Measurements from ENCODE around the gene YES1.

Gene YES1

DNA sequence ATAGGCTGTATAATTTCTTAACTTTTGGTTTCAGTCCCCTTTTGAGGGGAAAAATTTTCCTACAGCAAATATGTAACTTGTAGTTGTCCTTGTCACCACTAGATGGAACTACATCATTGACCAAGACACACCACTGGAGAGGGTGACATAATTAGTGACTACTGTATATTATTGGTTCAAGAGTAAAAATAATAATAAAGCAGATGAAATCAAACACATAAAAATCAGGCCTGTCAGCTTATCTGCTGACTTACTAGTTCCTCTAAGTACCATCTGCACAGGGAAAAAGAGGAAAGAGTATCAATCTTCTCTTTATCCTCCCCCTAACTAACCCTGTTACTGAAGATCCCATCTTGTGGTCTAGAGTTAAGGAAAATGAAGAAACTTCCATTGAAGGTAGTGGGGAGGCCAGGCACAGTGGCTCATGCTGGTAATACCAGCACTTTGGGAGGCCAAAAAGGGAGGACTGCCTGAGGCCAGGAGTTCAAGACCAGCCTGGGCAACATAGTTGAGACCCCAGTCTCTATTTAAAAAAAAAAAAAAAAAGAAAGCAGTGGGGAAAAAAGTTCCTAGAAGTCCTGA lies 70.0 kb downstream of the YES1 start:
- TF ChIP-seq GATA2 (IDR thresholded peaks at IDR 0.05; ENCODE audit: low read depth, low read length), result no peak
- TF ChIP-seq GATA3 (IDR thresholded peaks at IDR 0.05; ENCODE audit: low read depth, low read length), result no peak

DNA sequence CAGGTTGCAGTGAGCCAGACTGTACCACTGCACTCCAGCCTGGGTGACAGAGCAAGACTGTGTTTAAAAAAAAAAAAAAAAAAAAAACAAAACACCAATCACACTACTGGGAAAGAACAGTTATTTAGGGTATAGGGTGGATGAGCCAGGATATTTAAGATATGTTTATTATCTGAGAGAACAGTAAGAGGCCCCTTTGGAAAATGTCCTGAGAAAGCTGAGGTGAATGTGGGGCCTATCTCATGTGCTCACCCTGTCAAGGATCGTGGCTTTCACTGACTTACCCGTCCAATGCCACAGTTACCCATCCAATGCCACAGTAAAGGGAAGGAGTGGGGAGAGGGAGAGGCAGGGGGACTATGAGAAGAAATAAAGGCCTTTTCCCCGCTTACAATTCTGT lies 79.7 kb downstream of the YES1 start:
- no peak for TF ChIP-seq GATA2 (IDR thresholded peaks at IDR 0.05; ENCODE audit: low read depth, low read length)
- no peak for TF ChIP-seq GATA3 (IDR thresholded peaks at IDR 0.05; ENCODE audit: low read depth, low read length)

DNA sequence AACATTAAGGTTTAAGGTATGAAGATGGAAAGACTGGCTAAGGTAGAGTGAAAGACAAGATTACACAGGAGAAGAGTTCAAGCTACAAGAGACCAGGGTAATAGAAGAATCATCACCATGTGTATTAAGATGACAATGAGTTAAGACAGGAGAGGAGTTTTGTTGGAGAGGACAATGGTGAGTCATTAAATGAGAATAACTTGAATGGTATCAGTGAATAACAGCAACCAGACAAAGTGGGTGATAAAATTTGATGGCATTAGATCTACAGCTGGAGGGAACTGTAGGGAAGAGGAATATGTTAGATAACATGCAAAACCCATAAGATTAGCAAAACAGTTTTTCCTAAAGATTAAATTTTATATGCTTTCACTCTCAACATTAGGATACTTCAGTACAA lies 80.9 kb downstream of the YES1 start:
- TF ChIP-seq GATA2 (IDR thresholded peaks at IDR 0.05; ENCODE audit: low read depth, low read length), result no peak
- no peak for TF ChIP-seq GATA3 (IDR thresholded peaks at IDR 0.05; ENCODE audit: low read depth, low read length)

DNA sequence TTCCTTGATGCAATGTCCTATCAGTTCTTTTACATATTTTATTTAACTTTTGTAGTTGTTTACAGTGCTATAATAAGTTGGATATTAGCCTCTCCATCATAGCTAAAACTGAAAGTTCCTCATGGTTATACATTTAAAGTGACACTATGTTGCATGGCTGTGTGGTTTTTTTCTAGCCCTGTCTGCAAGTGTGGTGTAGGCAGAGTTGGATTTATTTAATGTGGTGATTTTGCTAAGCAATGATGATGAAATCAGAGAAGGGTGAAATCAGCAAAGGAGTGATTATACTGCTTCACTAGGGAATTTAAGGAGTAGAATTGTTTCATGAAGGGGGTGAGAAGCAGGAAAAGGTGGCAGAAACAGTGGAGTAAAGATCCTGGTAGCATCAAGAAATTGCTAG lies 81.3 kb downstream of the YES1 start:
- TF ChIP-seq GATA2 (IDR thresholded peaks at IDR 0.05; ENCODE audit: low read depth, low read length) (no peak), GATA3 (IDR thresholded peaks at IDR 0.05; ENCODE audit: low read depth, low read length) (no peak)

DNA sequence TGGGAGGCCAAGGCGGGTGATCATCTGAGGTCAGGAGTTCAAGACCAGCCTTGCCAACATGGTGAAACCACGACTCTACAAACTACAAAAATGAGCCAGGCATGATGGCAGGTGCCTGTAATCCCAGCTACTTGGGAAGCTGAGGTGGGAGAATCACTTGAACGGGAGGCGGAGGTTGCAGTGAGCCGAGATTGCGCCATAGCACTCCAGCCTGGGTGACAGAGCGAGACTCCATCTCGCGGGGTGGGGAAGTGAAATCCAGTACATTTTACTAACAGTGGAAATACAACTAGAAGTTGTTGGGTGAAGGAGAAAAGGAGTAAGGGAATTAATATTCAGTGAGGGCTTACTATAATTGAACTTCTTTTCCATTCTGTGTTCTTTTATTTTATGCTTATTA lies 86.4 kb downstream of the YES1 start:
- TF ChIP-seq GATA2 (IDR thresholded peaks at IDR 0.05; ENCODE audit: low read depth, low read length) (no peak), GATA3 (IDR thresholded peaks at IDR 0.05; ENCODE audit: low read depth, low read length) (no peak)

DNA sequence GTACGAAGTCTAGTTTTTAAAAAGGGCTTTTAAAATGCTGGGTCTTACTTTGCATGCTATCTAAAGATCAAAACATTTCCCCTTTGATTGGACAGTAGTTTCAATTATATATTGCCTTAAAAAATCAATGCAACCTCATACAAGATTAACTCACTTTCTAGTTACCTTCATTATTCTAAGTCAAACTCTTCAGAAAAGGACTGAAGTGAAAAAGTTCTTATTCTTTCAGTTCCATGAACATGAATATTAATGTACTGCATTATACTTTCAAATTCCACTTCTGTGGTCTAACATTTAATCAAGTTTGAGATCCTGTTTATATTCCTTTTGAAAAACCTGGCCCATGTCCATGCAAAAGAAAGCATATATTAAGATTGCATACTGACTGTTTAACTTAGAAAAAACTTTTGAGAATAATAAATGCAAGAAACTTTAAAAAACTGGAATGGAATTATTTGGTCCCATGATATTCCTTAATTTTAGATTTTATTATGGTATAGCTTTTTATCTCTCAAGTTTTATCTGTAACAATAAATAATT lies 88.4 kb downstream of the YES1 start:
- TF ChIP-seq GATA3 (IDR thresholded peaks at IDR 0.05; ENCODE audit: low read depth, low read length), result no peak
- no peak for TF ChIP-seq GATA2 (IDR thresholded peaks at IDR 0.05; ENCODE audit: low read depth, low read length)

DNA sequence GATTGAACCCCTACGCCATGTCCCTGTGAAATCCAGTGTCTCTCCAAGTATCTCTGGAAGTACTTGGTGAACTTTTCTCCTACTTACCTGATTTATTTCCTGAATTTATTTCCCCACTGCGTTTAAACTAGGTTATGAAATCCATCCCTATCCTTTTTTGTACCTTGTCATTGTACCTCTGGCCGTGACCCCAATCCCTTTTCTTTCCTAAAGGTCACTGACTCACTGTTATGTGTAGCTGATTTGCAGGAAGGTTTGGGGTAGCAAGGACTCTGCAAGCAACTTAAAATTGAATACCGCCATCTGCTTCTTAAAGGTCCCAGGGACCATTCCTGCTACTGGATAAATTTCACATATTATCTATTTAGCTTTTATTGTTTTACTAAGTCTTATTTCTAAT lies 95.0 kb downstream of the YES1 start:
- TF ChIP-seq GATA2 (IDR thresholded peaks at IDR 0.05; ENCODE audit: low read depth, low read length) (no peak), GATA3 (IDR thresholded peaks at IDR 0.05; ENCODE audit: low read depth, low read length) (no peak)

DNA sequence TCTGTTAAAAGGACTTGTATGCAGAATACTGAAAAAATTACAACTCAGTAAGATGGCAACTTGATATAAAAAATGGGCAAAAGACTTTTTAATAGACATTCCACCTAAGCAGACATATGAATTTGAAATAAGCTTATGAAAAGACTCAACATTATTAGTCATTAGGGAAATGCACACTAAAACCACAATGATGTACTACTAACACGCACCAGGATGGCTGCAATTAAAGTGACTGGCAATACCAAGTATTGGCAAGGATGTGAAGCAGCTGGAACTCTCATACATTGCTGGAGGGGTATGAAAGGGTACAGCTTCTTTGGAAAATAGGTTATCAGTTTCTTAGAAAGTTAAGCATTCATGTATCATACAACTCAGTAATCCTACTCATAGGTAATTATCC lies 96.4 kb downstream of the YES1 start:
- TF ChIP-seq GATA2 (IDR thresholded peaks at IDR 0.05; ENCODE audit: low read depth, low read length) (no peak), GATA3 (IDR thresholded peaks at IDR 0.05; ENCODE audit: low read depth, low read length) (no peak)

DNA sequence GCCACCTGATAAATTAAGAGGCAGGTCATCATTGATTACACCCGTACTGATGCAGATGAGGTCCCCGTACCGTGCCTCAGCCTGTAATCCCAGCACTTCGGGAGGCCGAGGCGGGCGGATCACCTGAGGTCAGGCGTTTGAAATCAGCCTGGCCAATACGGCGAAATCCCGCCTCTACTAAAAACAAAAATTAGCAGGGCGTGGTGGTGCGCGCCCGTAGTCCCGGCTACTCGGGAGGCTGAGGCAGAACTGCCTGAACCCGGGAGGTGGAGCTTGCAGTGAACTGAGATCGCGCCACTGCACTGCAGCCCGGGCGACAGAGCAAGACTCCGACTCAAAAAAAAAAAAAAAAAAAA lies 98.9 kb downstream of the YES1 start:
- TF ChIP-seq GATA2 (IDR thresholded peaks at IDR 0.05; ENCODE audit: low read depth, low read length) (no peak), GATA3 (IDR thresholded peaks at IDR 0.05; ENCODE audit: low read depth, low read length) (no peak)

DNA sequence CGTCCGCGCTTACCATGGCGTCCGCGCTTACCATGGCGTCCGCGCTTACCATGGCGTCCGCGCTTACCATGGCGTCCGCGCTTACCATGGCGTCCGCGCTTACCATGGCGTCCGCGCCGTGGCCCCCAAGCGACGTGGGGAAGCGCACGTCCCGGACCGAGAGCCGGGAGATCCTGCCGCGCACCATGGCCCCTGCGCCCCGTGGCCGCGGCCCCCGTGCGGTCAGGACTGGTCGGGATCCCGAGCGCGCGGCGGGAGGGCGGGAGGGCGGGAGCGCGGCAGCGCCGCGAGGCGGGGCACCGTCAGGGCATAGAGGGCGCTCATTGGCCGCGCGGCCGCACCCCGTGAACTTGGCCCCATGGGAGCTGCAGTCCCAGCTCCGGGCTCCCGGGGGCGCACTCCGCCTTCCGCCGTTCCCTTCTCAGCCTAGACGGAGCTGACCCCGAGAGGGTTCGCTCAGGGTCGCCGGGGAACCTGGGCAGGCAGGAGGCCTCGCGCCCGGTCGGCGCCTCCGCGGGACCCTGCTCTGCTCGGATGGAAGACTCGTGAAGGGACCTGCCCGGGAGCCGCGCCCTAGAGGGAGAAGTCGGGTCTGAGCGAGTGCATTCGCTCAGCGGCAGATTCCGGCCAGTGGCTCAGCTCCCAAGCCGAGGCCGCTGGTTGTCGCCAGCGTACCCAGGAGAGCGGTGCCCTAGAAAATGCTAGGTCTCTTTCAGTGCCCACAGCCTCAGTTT lies 99.5 kb downstream of the YES1 start, which contains the start of gene ENOSF1:
ENOSF1 (minus strand) TSS at position 230 of the 734 bp plus-strand sequence; CDS start at position 187, 43 bp downstream.
- no peak for TF ChIP-seq GATA3 (IDR thresholded peaks at IDR 0.05; ENCODE audit: low read depth, low read length)
- no peak for TF ChIP-seq GATA2 (IDR thresholded peaks at IDR 0.05; ENCODE audit: low read depth, low read length)

DNA sequence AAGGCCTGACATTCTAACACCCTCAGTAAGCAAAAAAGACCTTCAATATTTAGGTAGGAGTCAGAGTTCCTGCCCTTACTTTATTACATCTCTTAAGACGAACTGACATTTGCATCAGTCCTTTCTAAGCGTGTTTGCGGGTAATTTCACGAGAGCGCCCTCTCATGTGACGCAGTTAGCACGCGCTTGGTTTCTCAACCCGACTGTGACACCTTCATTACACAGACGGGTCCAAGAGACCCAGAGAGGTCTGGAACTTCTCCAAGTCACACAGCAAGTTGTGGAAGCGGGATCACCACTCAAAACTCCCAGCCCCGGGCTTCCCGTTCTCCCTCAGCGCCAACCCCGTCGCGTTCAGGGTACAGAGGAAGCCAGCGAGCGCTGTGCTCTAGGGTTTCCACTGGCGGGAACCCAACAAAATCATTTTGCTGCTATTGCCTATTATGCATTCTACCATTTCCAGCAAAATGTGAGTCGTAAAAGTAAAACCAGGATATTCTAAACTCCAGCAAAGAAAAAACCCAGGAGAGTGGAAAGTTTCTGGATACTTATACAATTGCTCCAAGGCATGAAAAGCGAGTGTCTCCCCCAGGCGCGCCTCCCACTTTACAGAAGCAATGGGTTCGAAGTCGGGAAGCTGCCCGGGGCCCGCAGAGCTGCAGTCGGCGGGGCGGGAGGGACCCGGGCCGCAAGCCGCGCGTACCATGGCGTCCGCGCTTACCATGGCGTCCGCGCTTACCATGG lies 100.2 kb downstream of the YES1 start:
- TF ChIP-seq GATA3 (IDR thresholded peaks at IDR 0.05; ENCODE audit: low read depth, low read length) (no peak), GATA2 (IDR thresholded peaks at IDR 0.05; ENCODE audit: low read depth, low read length) (no peak)

DNA sequence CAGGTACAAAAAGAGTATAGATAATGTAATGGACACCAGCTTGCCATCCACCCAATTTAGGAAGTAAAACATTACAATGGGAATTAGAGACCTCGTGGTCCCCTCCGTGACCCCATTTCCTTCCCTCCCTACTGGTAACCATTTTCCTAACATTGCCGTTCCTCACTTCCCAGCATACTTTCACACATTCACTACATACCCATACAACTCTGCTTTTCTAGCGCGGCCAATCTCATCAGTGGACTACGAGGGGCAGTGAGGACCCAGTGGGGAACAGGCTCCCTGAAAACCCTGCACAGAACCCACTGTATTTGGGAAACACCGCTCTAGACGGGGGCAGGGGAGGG lies 100.8 kb downstream of the YES1 start:
- TF ChIP-seq GATA2 (IDR thresholded peaks at IDR 0.05; ENCODE audit: low read depth, low read length) (no peak), GATA3 (IDR thresholded peaks at IDR 0.05; ENCODE audit: low read depth, low read length) (no peak)

DNA sequence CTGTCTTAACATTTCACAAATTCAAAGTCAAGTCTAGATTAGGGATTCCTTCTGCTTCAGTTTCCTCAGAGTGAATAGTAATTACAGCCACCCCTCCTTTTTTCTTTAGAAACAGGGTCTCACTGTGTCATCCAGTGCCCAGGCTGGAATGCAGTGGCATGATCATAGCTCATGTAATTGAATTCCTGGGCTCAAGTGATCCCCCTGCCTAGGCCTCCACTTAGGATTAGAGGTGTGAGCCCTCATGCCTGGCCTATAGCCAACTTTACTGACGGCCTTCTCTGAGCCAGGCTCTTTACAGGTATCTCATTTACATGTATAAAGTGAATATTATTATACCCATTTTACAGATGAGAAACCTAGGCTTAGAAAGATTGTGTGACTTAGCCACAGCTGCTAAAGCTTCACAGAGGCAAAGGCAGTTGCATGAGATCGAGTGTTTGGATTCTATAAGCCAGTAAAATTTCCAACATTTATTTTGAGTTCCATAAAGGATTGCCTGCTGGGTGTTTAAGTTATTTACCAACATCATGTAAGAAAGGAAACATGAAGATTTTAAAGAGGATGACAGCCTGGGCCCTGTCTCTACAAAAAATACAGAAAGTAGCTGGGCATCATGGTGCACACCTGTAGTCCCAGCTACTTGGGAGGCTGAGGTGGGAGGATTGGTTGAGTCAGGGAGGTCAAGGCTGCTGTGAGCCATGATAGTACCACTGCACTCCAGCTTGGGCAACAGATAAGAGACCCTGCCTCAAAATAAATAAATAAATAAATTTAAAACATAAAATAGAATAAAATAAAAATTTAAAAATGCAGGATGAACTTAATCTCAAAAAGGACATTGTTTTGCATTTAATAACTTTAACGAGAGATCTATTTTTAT lies 101.4 kb downstream of the YES1 start:
- TF ChIP-seq GATA3 (IDR thresholded peaks at IDR 0.05; ENCODE audit: low read depth, low read length), result no peak
- no peak for TF ChIP-seq GATA2 (IDR thresholded peaks at IDR 0.05; ENCODE audit: low read depth, low read length)

DNA sequence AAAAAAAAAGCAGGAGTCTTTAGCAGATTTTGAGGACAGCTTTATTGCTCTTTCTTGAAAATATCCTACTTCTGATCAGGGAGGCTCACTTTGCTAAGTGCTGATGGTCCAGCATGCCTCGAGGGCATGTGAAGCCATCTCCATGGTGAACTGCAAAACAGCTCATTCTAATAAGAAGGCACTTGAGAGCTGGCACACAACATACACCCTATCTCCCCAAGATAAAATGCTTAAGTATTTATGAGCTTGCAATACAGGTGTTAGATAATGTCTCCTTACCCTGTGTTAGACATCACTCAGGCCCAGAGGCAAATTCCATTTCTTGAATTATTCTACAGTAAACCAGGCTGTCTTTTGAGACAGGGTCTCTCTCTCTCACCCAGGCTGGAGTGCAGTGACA lies 102.3 kb downstream of the YES1 start:
- TF ChIP-seq GATA2 (IDR thresholded peaks at IDR 0.05; ENCODE audit: low read depth, low read length) (no peak), GATA3 (IDR thresholded peaks at IDR 0.05; ENCODE audit: low read depth, low read length) (no peak)

Data from SH-SY5Y (cell line).